ENCODE data around the gene PSMF1. TPM values are rescaled to one million over a fixed set of nuclear protein-coding genes. Genes with fewer than 3 reads are reported as not detected.

Gene PSMF1
- total and polyA plus RNA-seq, 2 experiments from 2014 or later: 73.7 to 84.2 TPM

- TF ChIP-seq, protein P1, sequence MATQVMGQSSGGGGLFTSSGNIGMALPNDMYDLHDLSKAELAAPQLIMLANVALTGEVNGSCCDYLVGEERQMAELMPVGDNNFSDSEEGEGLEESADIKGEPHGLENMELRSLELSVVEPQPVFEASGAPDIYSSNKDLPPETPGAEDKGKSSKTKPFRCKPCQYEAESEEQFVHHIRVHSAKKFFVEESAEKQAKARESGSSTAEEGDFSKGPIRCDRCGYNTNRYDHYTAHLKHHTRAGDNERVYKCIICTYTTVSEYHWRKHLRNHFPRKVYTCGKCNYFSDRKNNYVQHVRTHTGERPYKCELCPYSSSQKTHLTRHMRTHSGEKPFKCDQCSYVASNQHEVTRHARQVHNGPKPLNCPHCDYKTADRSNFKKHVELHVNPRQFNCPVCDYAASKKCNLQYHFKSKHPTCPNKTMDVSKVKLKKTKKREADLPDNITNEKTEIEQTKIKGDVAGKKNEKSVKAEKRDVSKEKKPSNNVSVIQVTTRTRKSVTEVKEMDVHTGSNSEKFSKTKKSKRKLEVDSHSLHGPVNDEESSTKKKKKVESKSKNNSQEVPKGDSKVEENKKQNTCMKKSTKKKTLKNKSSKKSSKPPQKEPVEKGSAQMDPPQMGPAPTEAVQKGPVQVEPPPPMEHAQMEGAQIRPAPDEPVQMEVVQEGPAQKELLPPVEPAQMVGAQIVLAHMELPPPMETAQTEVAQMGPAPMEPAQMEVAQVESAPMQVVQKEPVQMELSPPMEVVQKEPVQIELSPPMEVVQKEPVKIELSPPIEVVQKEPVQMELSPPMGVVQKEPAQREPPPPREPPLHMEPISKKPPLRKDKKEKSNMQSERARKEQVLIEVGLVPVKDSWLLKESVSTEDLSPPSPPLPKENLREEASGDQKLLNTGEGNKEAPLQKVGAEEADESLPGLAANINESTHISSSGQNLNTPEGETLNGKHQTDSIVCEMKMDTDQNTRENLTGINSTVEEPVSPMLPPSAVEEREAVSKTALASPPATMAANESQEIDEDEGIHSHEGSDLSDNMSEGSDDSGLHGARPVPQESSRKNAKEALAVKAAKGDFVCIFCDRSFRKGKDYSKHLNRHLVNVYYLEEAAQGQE (IDR thresholded peaks at IDR 0.05; ENCODE audit: unreplicated experiment): no peak
- no peak for TF ChIP-seq POLR2AphosphoS5 (IDR thresholded peaks at IDR 0.05; ENCODE audit: low read depth)
- no peak for TF ChIP-seq CTCF (conservative IDR thresholded peaks at IDR 0.05; ENCODE audit: low read depth in 2 of 2)
- no peak for TF ChIP-seq JUNB (IDR thresholded peaks at IDR 0.05; ENCODE audit: unreplicated experiment)
- no peak for TF ChIP-seq EZH2 (IDR thresholded peaks at IDR 0.05; ENCODE audit: low read depth, unreplicated experiment)
- no peak for TF ChIP-seq ETS1 (IDR thresholded peaks at IDR 0.05)
- no peak for TF ChIP-seq ZNF331 (CRISPR knock-in tag; IDR thresholded peaks at IDR 0.05; ENCODE audit: low read depth)
Measured at GRCh38 chr20:1125277-1125676, 6.9 kb downstream of the PSMF1 start (continued).

DNA sequence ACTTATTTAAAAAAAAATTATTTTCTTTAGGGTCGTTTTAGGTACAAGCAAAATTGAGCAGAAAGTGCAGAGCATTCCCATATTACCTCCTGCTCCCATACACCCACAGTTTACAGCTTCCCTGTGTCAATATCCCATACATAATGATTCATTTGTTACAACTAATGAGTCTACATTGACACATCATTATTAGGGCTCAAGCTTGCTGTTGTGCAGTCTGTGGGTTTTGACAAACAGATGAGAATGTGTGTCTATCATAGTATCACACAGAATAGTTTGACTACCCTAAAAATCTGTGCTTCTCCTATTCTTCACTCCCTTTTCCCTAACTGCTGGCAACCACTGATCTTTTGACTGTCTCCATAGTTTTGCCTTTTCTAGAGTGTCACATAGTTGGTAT lies 9.4 kb downstream of the PSMF1 start:
- Histone ChIP-seq H3K27me3 (ENCODE audit: insufficient read depth) (no peaks in the 10 kb centered on the region), H3F3A (replicated peaks; ENCODE audit: low read depth) (no peaks in the 10 kb centered on the region), H3K4me3 (no peak overlapping the region), H3K27ac (ENCODE audit: low read depth) (no peak overlapping the region), H4K20me1 (replicated peaks; ENCODE audit: insufficient read depth) (peaks cover 33% of the 10 kb centered on the region; the same call in 1 of the 2 replicates), H3K9me2 (ENCODE audit: insufficient read depth) (no peaks in the 10 kb centered on the region), H3K4me1 (ENCODE audit: insufficient read depth) (no peaks in the 10 kb centered on the region), H2AFZ (no peak overlapping the region), H3K36me3 (ENCODE audit: insufficient read depth) (peaks cover 31% of the 10 kb centered on the region), H3K79me2 (replicated peaks; ENCODE audit: insufficient read depth) (peaks cover 42% of the 10 kb centered on the region), H3K4me2 (no peak overlapping the region)
- Mint-ChIP-seq H3K4me1 (no peaks in the 10 kb centered on the region; the same call in 2 of the 3 replicates), H3K4me3 (no peak overlapping the region), H3K27me3 (ENCODE audit: insufficient read depth, low read depth, poor library complexity) (no peaks in the 10 kb centered on the region), H3K9me3 (no peaks in the 10 kb centered on the region; the same call in 2 of the 3 replicates), H3K36me3 (ENCODE audit: low read depth) (peaks cover 67% of the 10 kb centered on the region), H3K27ac (no peak overlapping the region)
- ATAC-seq (no peak), DNase-seq (ENCODE audit: low spot score) (no peak)
- TF ChIP-seq ETS1 (IDR thresholded peaks at IDR 0.05) (no peak), EZH2 (IDR thresholded peaks at IDR 0.05; ENCODE audit: low read depth, unreplicated experiment) (no peak)
